DMS153 treated with DMSO at 0.1 percent for 48 hours (cell line): Measurements from ENCODE around the gene DCANP1.

Experiments
- DNase-seq: peaks from one replicate; lab custom pipeline; 2025; ENCODE audit not compliant: unreplicated experiment; lab: John Stamatoyannopoulos, UW

DCANP1 gene

DNA sequence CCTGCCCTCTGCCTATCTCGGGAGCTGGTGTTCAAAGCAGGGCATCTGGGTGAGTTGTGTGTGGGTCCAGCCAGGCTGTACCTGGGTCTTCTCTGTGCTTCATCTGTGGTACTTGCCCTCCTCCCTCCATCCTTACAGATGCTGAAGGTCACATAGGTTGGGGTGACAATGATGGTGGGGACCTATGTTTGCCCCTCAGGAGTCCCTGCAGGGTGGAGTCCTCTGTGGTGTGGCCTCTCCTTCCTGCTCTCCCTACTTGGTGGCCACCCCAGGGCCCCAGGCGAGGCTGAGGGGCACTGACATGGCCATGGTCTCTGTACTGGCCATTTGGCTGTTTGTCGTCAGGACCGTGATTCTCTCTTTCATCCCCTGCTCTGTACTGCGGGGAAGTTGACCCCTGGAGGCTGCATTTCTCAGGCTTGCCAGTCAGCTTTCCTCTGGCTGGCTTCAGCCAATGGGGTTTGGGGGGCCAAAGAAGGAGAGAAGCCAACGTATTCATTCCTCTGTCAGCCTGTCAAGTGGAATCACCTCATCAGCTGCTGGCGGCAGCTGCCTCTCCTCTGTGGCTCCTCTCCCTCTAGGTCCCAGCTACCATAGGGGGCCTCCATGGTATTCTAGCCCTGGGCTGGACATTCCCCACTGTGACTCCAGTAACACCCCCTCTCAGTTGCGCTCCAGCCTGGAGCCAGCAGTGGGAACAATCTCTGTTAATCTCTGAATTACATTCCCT, 4.6 kb downstream of the DCANP1 start:
- DNase-seq: no peak

DNA sequence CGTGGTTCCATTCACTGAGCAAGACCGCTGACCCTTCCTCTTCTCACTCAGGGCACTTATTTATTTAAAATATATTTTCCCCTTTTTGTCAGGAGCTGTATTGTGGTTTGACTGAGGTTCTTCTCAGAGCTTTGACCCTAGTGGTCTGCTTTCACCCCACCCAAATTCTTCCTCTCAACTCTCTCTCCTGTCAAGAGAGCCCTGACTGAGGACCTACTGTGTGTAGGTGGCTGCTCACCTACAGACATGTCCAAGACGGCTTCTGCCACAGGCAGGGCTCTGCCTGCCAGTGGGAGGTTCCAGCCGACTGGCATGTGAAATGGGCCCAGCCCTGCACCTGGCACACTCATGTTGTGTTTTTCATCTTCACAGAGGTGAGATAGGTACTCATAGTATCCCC, 5.2 kb downstream of the DCANP1 start:
- DNase-seq: no peak

DNA sequence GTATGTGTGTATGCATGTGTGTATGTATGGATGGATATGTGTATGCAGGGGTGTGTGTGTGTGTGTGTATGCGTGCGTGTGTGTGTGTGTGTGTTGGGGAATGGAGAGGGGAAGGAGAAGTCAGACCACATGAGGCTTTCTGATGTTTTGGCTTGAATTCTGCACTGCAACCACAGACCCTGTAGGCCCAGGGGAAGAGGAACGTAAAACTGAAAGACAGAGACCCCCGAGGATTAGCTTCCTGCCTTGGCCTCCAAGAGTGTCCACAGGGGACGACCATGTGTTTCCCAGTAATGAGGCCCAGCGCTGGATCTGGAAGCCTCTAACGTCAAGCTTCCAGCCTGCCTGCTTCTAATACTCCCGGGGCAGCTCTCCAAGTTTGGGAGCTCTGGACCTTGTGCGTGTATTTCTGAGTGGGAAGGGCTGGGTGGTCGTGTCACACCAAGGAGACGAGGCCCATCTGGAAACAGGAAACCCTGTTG, 5.8 kb downstream of the DCANP1 start:
- DNase-seq: no peak

GRCh38 chr5:135440916-135441315, 6.2 kb downstream of the DCANP1 start:
- no peak for DNase-seq

GRCh38 chr5:135439231-135440205, 7.6 kb downstream of the DCANP1 start:
- no peak for DNase-seq

GRCh38 chr5:135438636-135439221, 8.4 kb downstream of the DCANP1 start:
- no peak for DNase-seq

GRCh38 chr5:135437796-135438560, 9.2 kb downstream of the DCANP1 start:
- DNase-seq: no peak

DNA sequence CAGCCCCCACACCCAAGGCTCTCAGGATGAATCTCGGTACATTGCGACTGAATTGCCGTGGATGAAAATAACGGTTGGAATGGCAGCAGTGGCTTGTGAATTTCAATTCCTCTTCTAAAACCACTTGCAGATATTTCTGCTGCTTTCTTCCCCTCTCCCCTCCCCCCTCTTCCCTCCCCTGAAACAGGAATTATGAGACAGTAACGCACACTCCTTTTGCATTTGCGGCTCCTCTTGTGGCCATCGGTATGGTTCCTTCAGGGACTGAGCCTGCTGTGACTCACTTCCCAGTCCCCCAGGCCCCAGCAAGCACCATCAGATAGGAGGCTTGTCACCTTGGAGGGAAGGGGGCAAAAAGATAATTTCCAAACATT, 9.7 kb downstream of the DCANP1 start:
- DNase-seq: no peak

GRCh38 chr5:135436951-135437418, 10.2 kb downstream of the DCANP1 start:
- no peak for DNase-seq

- no peak for DNase-seq
Measured at GRCh38 chr5:135435467-135436330, 11.4 kb downstream of the DCANP1 start.

- DNase-seq: no peak
Measured at GRCh38 chr5:135434591-135435466, 12.3 kb downstream of the DCANP1 start.

- DNase-seq: no peak
Measured at GRCh38 chr5:135433681-135434426, 13.3 kb downstream of the DCANP1 start.

- no peak for DNase-seq
Measured at GRCh38 chr5:135432113-135432512, 15.0 kb downstream of the DCANP1 start.

- no peak for DNase-seq
Measured at GRCh38 chr5:135430135-135430437, 17.1 kb downstream of the DCANP1 start.

GRCh38 chr5:135429301-135430134, 17.6 kb downstream of the DCANP1 start:
- no peak for DNase-seq

GRCh38 chr5:135428586-135428985, 18.6 kb downstream of the DCANP1 start:
- DNase-seq: no peak
